HG03025 (cell line): ENCODE results near the gene DRAXIN.

Source experiments
- ATAC-seq: cut with Tn5 transposase; IDR thresholded peaks from one replicate; pipeline ENCODE4 v1.9.1; 2021; ENCODE audit warnings: mild to moderate bottlenecking, moderate library complexity; ENCODE audit not compliant: unreplicated experiment, low FRiP score

Gene DRAXIN

GRCh38 chr1:11731691-11732283 is 40.3 kb downstream of the DRAXIN start:
- ATAC-seq = no peak

- no peak for ATAC-seq
These were observed 41.8 kb downstream of the DRAXIN start for GRCh38 chr1:11733306-11733705.

- ATAC-seq = no peak
These were observed 44.0 kb downstream of the DRAXIN start for GRCh38 chr1:11735531-11735853.

- no peak for ATAC-seq
These were observed 44.6 kb downstream of the DRAXIN start, which contains the start of gene AGTRAP for GRCh38 chr1:11735854-11736745. Gene AGTRAP (plus strand): TSS chr1:11736136. CDS start chr1:11736209, 73 bp downstream.

GRCh38 chr1:11736746-11737639 is 45.5 kb downstream of the DRAXIN start:
- ATAC-seq = no peak

- ATAC-seq = no peak
These were observed 46.6 kb downstream of the DRAXIN start for GRCh38 chr1:11738096-11738495.

- no peak for ATAC-seq
These were observed 47.3 kb downstream of the DRAXIN start for GRCh38 chr1:11738783-11739182.

- ATAC-seq = no peak
These were observed 49.0 kb downstream of the DRAXIN start for GRCh38 chr1:11740258-11741192.

GRCh38 chr1:11741482-11741881 is 50.0 kb downstream of the DRAXIN start:
- ATAC-seq = no peak

- ATAC-seq = no peak
These were observed 50.5 kb downstream of the DRAXIN start for GRCh38 chr1:11741919-11742558.

- no peak for ATAC-seq
These were observed 52.8 kb downstream of the DRAXIN start for GRCh38 chr1:11744287-11744686.

- no peak for ATAC-seq
These were observed 54.6 kb downstream of the DRAXIN start for GRCh38 chr1:11746092-11746491.

- ATAC-seq = no peak
These were observed 55.4 kb downstream of the DRAXIN start for GRCh38 chr1:11746795-11747487.

- ATAC-seq = no peak
These were observed 57.0 kb downstream of the DRAXIN start for GRCh38 chr1:11748294-11749202.

GRCh38 chr1:11749203-11749689 is 57.7 kb downstream of the DRAXIN start:
- no peak for ATAC-seq

GRCh38 chr1:11749996-11750395 is 58.5 kb downstream of the DRAXIN start:
- no peak for ATAC-seq

- ATAC-seq = no peak
These were observed 59.6 kb downstream of the DRAXIN start for GRCh38 chr1:11751087-11751486.
